Measurements from ENCODE around the gene SERPING1. TPM values are rescaled to one million over a fixed set of nuclear protein-coding genes. Genes with fewer than 3 reads are reported as not detected.

SERPING1 gene
- total RNA-seq, 2 donors from 2014 or later: 166 to 216 TPM

- DNase-seq (no peak), ATAC-seq (no peak)
- Histone ChIP-seq H3K9me3 (no peaks in the 10 kb centered on the region), H3K36me3 (replicated peaks in 1 of 2; ENCODE audit: insufficient read depth in 1 of 2, low read depth in 2 of 2) (no peaks in the 10 kb centered on the region), H3K4me1 (peaks cover 7% of the 10 kb centered on the region), H3K4me3 (no peak overlapping the region), H3K27ac (no peak overlapping the region), H3K27me3 (no peaks in the 10 kb centered on the region)
- WGBS, 2 donors: 52 to 55% methylated on average over 2 of the region's 2 CpGs
- TF ChIP-seq POLR2A (IDR thresholded peaks at IDR 0.05) (no peak), CTCF (IDR thresholded peaks at IDR 0.05) (no peak)
- intact Hi-C loops (cut with DNase I): no loop called here
Measured at GRCh38 chr11:57571606-57572005, 25.9 kb upstream of the SERPING1 start.

- no peak for ATAC-seq
- intact Hi-C loops (cut with DNase I): no loop called here
Measured at GRCh38 chr11:57574061-57574460, 23.4 kb upstream of the SERPING1 start.

GRCh38 chr11:57584341-57584740 is 13.1 kb upstream of the SERPING1 start:
- no peaks in the 10 kb centered on the region for H3K27me3 ChIP-seq
- TF ChIP-seq POLR2A (IDR thresholded peaks at IDR 0.05) (no peak), CTCF (IDR thresholded peaks at IDR 0.05) (no peak)
- no peaks in the 10 kb centered on the region for H3K9me3 ChIP-seq
- intact Hi-C loops (cut with DNase I): no loop called here
- H3K36me3 ChIP-seq (replicated peaks in 1 of 2; ENCODE audit: insufficient read depth in 1 of 2, low read depth in 2 of 2): no peaks in the 10 kb centered on the region
- DNase-seq: no peak
- 81 to 87% methylated on average over 9 of the region's 9 CpGs for WGBS, 2 donors
- no peak overlapping the region for H3K27ac ChIP-seq
- H3K4me1 ChIP-seq: no peaks in the 10 kb centered on the region
- H3K4me3 ChIP-seq: no peak overlapping the region
- no peak for ATAC-seq

More at GRCh38 chr11:57574061-57574460, 23.4 kb upstream of the SERPING1 start:
- Histone ChIP-seq H3K27ac (no peak overlapping the region), H3K4me3 (no peak overlapping the region), H3K36me3 (replicated peaks in 1 of 2; ENCODE audit: insufficient read depth in 1 of 2, low read depth in 2 of 2) (no peaks in the 10 kb centered on the region), H3K9me3 (no peaks in the 10 kb centered on the region), H3K4me1 (no peaks in the 10 kb centered on the region), H3K27me3 (no peaks in the 10 kb centered on the region)
- DNase-seq: no peak
- WGBS, 2 donors: 39 to 54% methylated on average over 4 of the region's 4 CpGs
- TF ChIP-seq POLR2A (IDR thresholded peaks at IDR 0.05) (no peak), CTCF (IDR thresholded peaks at IDR 0.05) (no peak)

GRCh38 chr11:57585301-57585700 is 12.2 kb upstream of the SERPING1 start:
- intact Hi-C loops (cut with DNase I): no loop called here
- ATAC-seq: no peak

More at GRCh38 chr11:57585301-57585700, 12.2 kb upstream of the SERPING1 start:
- TF ChIP-seq CTCF (IDR thresholded peaks at IDR 0.05) (no peak), POLR2A (IDR thresholded peaks at IDR 0.05) (no peak)
- H3K27me3 ChIP-seq: no peaks in the 10 kb centered on the region
- no peaks in the 10 kb centered on the region for H3K36me3 ChIP-seq (replicated peaks in 1 of 2; ENCODE audit: insufficient read depth in 1 of 2, low read depth in 2 of 2)
- no peak overlapping the region for H3K27ac ChIP-seq
- H3K9me3 ChIP-seq: no peaks in the 10 kb centered on the region
- no peak for DNase-seq
- H3K4me3 ChIP-seq: no peak overlapping the region
- no peaks in the 10 kb centered on the region for H3K4me1 ChIP-seq

Measured in body of pancreas (tissue), 4 donors.